Ovary (tissue), 9 donors: Measurements from ENCODE around the gene TMEM126A. TPM values are rescaled to one million over a fixed set of nuclear protein-coding genes. Genes with fewer than 3 reads are reported as not detected.
"Not testable (repeated sequence)": the region's sequence is repeated elsewhere in the genome, so short reads cannot be mapped to it uniquely, and the experiment has no call there.

Source experiments
- DNase-seq, 5 donors: peaks; one replicate each; pipeline ENCODE4 v3.0.0-alpha.2; 2019 to 2020
- H3K27ac ChIP-seq, 2 donors: fragments of 200-600 bp; one replicate each; pipeline versions ENCODE4 v1.5.1 to v1.8.0; 2019 to 2022
- H3K27me3 ChIP-seq: fragments of 200-600 bp; one replicate; pipeline ENCODE4 v1.8.0; 2022
- H3K36me3 ChIP-seq: fragments of 200-600 bp; sonication (generic); one replicate; pipeline ENCODE4 v1.5.1; 2019
- H3K4me1 ChIP-seq: one replicate; pipeline ENCODE4 v1.8.1; 2013; ENCODE audit warnings: mild to moderate bottlenecking, moderate library complexity; ENCODE audit not compliant: insufficient read depth
- H3K4me3 ChIP-seq: fragments of 200-600 bp; sonication (generic); one replicate; pipeline ENCODE4 v1.5.1; 2017
- H3K9me3 ChIP-seq, 2 donors: fragments of 200-600 bp in 1 of 2; sonication (generic) in 1 of 2; one replicate each; pipeline versions ENCODE4 v1.5.1 to v1.8.1; 2013 to 2019; ENCODE audit warnings: mild to moderate bottlenecking in 1 of 2, moderate library complexity in 1 of 2
- CTCF ChIP-seq, 3 donors: fragments of 450-650 bp in 2 of 3; fragments of 200-600 bp in 1 of 3; IDR thresholded peaks; one replicate each; pipeline versions ENCODE4 v1.5.1 to v1.8.0; 2016 to 2022; ENCODE audit warnings: antibody characterized with exemption in 3 of 3, mild to moderate bottlenecking in 1 of 3
- EP300 ChIP-seq: sonication (generic); formaldehyde crosslinking; IDR thresholded peaks from one replicate; pipeline ENCODE4 v1.6.1; 2017; ENCODE audit warnings: antibody characterized with exemption
- POLR2A ChIP-seq: fragments of 450-650 bp; IDR thresholded peaks from one replicate; pipeline ENCODE4 v1.6.1; 2017; ENCODE audit warnings: antibody characterized with exemption, mild to moderate bottlenecking, moderate library complexity
- WGBS, 3 donors: extraction: QIAGEN DNeasy Blood & Tissue Kit in 1 of 3; methylation state at CpG; one replicate each; pipeline versions ENCODE4 v1.1.5 to v1.1.7; 2013 to 2017; 5-methylcytosine and 5-hydroxymethylcytosine counted together
- intact Hi-C, 4 donors: fragments of 100-400 bp; cut with DNase I; formaldehyde crosslinking; loops; one replicate each; pipeline versions ENCODE4 v1.11.0 to v1.15.1; 2022 to 2023
- polyA plus RNA-seq, 2 donors: library from polyadenylated mRNA; stranded (reverse); fragments of 200-250 nt in 1 of 2; fragments of 350-450 nt in 1 of 2; fragmentation: Illumina TruSeq in 1 of 2; extraction: RNeasy Lipid Tissue Mini Kit (QIAGEN cat#74804) in 1 of 2; gene quantifications; one replicate each; pipeline ENCODE4 v1.2.3, GENCODE V29; 2013 to 2014
- total RNA-seq, 7 donors: library from RNA; depleted of rRNA in 2 of 7; stranded (reverse); fragments of >200 nt in 2 of 7; fragmentation: NEBNext Ultra II Directional in 3 of 7; extraction: Animal tissue kit (Norgen Biotek cat#: 25700) in 3 of 7; gene quantifications; one replicate each; pipeline versions ENCODE4 v1.1.0 to v1.2.4, GENCODE V29; 2016 to 2023
- donor health status: DM: no; HTN: no; CAD: no; lungs with moderate emphysema.
- donor health status: DM: no; HTN: no; CAD: no.
- donor health status: Bipolar disorder and iron deficiency.
- donor health status: DM: yes; HTN: yes; CAD: no.
- donor health status: DM: no; HTN: no; CAD: no.
- donor health status: DM: yes; HTN: yes; CAD: no.

Gene TMEM126A
- total and polyA plus RNA-seq, 9 donors: 16.9 to 31.5 (median 22.3) TPM

GRCh38 chr11:85611643-85612042 is 36.1 kb upstream of the TMEM126A start:
- H3K9me3 ChIP-seq, DNase-seq, H3K4me1 ChIP-seq, H3K4me3 ChIP-seq, H3K36me3 ChIP-seq, intact Hi-C loops, H3K27me3 ChIP-seq, H3K27ac ChIP-seq: not testable (repeated sequence)
- WGBS, 3 donors: 92 to 95% (median 93%) methylated on average over 2 of the region's 2 CpGs

- intact Hi-C loops: no loop called here
- Histone ChIP-seq H3K27me3 (no peaks in the 10 kb centered on the region), H3K36me3 (no peaks in the 10 kb centered on the region), H3K4me1 (no peaks in the 10 kb centered on the region), H3K4me3 (no peak overlapping the region), H3K27ac (no peak overlapping the region), H3K9me3 (no peaks in the 10 kb centered on the region)
- DNase-seq: no peak
- TF ChIP-seq POLR2A (no peak), CTCF (IDR thresholded peaks at IDR 0.05) (no peak), EP300 (no peak)
- 84 to 92% (median 91%) methylated on average over 6 of the region's 6 CpGs for WGBS, 3 donors
Observed at GRCh38 chr11:85619499-85619898, 28.3 kb upstream of the TMEM126A start.

GRCh38 chr11:85620256-85620655 is 27.5 kb upstream of the TMEM126A start:
- no peaks in the 10 kb centered on the region for H3K9me3 ChIP-seq
- DNase-seq: no peak
- no peak overlapping the region for H3K4me3 ChIP-seq
- no peak overlapping the region for H3K27ac ChIP-seq
- intact Hi-C loops: no loop called here
- H3K4me1 ChIP-seq: no peaks in the 10 kb centered on the region
- TF ChIP-seq CTCF (IDR thresholded peaks at IDR 0.05): no peak
- TF ChIP-seq EP300: no peak
- TF ChIP-seq POLR2A: no peak
- WGBS, 3 donors: 78 to 91% (median 91%) methylated on average over 3 of the region's 3 CpGs
- no peaks in the 10 kb centered on the region for H3K36me3 ChIP-seq
- H3K27me3 ChIP-seq: no peaks in the 10 kb centered on the region

- WGBS, 3 donors: 0 to 20% (median 7%) methylated on average over 2 of the region's 2 CpGs
- H3K27ac ChIP-seq: peak overlapping the region in 1 of 2 donors; percentile 94
- H3K4me3 ChIP-seq: peak overlapping the region; percentile 85
- H3K9me3 ChIP-seq: no peaks in the 10 kb centered on the region
- intact Hi-C loops: loop anchor here in 1 of 4 donors (5.0 kb wide), 1 partner anchor 36 kb away; no protein-coding TSS in a partner anchor
- H3K4me1 ChIP-seq: no peaks in the 10 kb centered on the region
- no peaks in the 10 kb centered on the region for H3K36me3 ChIP-seq
- peak in 2 of 5 donors; percentile 38 to 40 for DNase-seq
- TF ChIP-seq POLR2A: no peak
- TF ChIP-seq CTCF (IDR thresholded peaks at IDR 0.05): no peak
- TF ChIP-seq EP300: no peak
- no peaks in the 10 kb centered on the region for H3K27me3 ChIP-seq
Observed at GRCh38 chr11:85626496-85626895, 21.3 kb upstream of the TMEM126A start.

GRCh38 chr11:85627332-85627997 is 20.3 kb upstream of the TMEM126A start, which contains the start of gene DLG2:
Gene DLG2, minus strand, starts transcription at chr11:85627344.
- H3K27ac ChIP-seq: peak within 1 kb of the TSS; percentile 69 to 94
- no peaks in the 10 kb centered on the region for H3K27me3 ChIP-seq
- TF ChIP-seq POLR2A (no peak), CTCF (IDR thresholded peaks at IDR 0.05) (no peak), EP300 (no peak)
- peak within 1 kb of the TSS; percentile 85 for H3K4me3 ChIP-seq
- no peaks in the 10 kb centered on the region for H3K9me3 ChIP-seq
- no peaks in the 10 kb centered on the region for H3K4me1 ChIP-seq
- H3K36me3 ChIP-seq: no peaks in the 10 kb centered on the region
- DNase-seq: peak in 2 of 5 donors; percentile 30 to 56
- intact Hi-C loops: loop anchor here in 1 of 4 donors (5.0 kb wide), 1 partner anchor 35 kb away; no protein-coding TSS in a partner anchor
- 0 to 1% (median 0%) methylated on average over 23 of the region's 23 CpGs for WGBS, 3 donors
